MM.1S (cell line): Measurements from ENCODE around the gene CSKMT.
"Not testable (repeated sequence)": the region's sequence is repeated elsewhere in the genome, so short reads cannot be mapped to it uniquely, and the experiment has no call there.

ENCODE experiments used
- DNase-seq: peaks from one replicate; pipeline ENCODE4 v3.0.0-alpha.2; 2015
- H2AFZ ChIP-seq: fragments of 300-600 bp; sonication (generic); 2 replicates; pipeline ENCODE4 v1.6.0; 2016; ENCODE audit warnings: antibody characterized with exemption, low read length
- H3F3A ChIP-seq: fragments of 300-600 bp; sonication (generic); 2 replicates; pipeline ENCODE4 v1.6.1; 2016; ENCODE audit warnings: mild to moderate bottlenecking, antibody characterized with exemption, low read length, moderate library complexity, mixed read lengths; ENCODE audit not compliant: insufficient read depth
- H3K27ac ChIP-seq: fragments of 300-600 bp; sonication (generic); 2 replicates; pipeline ENCODE4 v1.5.1; 2016; ENCODE audit warnings: mild to moderate bottlenecking, low read length
- H3K27me3 ChIP-seq: fragments of 300-600 bp; sonication (generic); replicated peaks from 2 replicates; pipeline ENCODE4 v1.6.0; 2016; ENCODE audit warnings: low read length; ENCODE audit not compliant: insufficient read depth
- H3K36me3 ChIP-seq: fragments of 300-600 bp; sonication (generic); replicated peaks from 2 replicates; pipeline ENCODE4 v1.6.1; 2016; ENCODE audit warnings: mild to moderate bottlenecking, low read length, mixed read lengths; ENCODE audit not compliant: insufficient read depth
- H3K4me1 ChIP-seq: fragments of 300-600 bp; sonication (generic); 2 replicates; pipeline ENCODE4 v1.6.1; 2016; ENCODE audit warnings: low read length, mixed read lengths
- H3K4me2 ChIP-seq: fragments of 300-600 bp; sonication (generic); 2 replicates; pipeline ENCODE4 v1.6.0; 2016; ENCODE audit warnings: low read depth, low read length
- H3K4me3 ChIP-seq: fragments of 300-600 bp; sonication (generic); 2 replicates; pipeline ENCODE4 v1.5.1; 2016; ENCODE audit warnings: low read length, mixed read lengths
- H3K79me2 ChIP-seq: fragments of 300-600 bp; sonication (generic); 2 replicates; pipeline ENCODE4 v1.6.1; 2016; ENCODE audit warnings: mixed run types, low read length, mixed read lengths
- H3K9ac ChIP-seq: fragments of 300-600 bp; sonication (generic); 2 replicates; pipeline ENCODE4 v1.6.1; 2016; ENCODE audit warnings: low read length, mixed read lengths
- H3K9me2 ChIP-seq: fragments of 300-600 bp; sonication (generic); replicated peaks from 2 replicates; pipeline ENCODE4 v1.6.1; 2016; ENCODE audit warnings: mild to moderate bottlenecking, low read length, mixed read lengths; ENCODE audit not compliant: insufficient read depth
- H3K9me3 ChIP-seq: fragments of 300-600 bp; sonication (generic); replicated peaks from 2 replicates; pipeline ENCODE4 v1.6.1; 2016; ENCODE audit warnings: mild to moderate bottlenecking, low read length, mixed read lengths; ENCODE audit not compliant: insufficient read depth
- H4K20me1 ChIP-seq: fragments of 300-600 bp; sonication (generic); 2 replicates; pipeline ENCODE4 v1.6.1; 2016; ENCODE audit warnings: mild to moderate bottlenecking, low read length, moderate library complexity, mixed read lengths; ENCODE audit not compliant: insufficient read depth
- EZH2 ChIP-seq: fragments of 300-600 bp; sonication (generic); optimal IDR thresholded peaks from 2 replicates; pipeline ENCODE3; 2017; ENCODE audit warnings: low read depth, mild to moderate bottlenecking, antibody characterized with exemption, low read length, mixed read lengths
- EZH2phosphoT487 ChIP-seq: fragments of 300-600 bp; sonication (generic); IDR thresholded peaks from 2 replicates; pipeline ENCODE4 v1.6.1; 2018; ENCODE audit warnings: antibody characterized with exemption, low read length
- TF ChIP-seq, protein P1 (sequence below): fragments of 300-600 bp; sonication (generic); IDR thresholded peaks from 2 replicates; pipeline ENCODE4 v1.5.1; 2016; ENCODE audit warnings: antibody characterized with exemption, low read length, mixed read lengths

The CSKMT gene

DNA sequence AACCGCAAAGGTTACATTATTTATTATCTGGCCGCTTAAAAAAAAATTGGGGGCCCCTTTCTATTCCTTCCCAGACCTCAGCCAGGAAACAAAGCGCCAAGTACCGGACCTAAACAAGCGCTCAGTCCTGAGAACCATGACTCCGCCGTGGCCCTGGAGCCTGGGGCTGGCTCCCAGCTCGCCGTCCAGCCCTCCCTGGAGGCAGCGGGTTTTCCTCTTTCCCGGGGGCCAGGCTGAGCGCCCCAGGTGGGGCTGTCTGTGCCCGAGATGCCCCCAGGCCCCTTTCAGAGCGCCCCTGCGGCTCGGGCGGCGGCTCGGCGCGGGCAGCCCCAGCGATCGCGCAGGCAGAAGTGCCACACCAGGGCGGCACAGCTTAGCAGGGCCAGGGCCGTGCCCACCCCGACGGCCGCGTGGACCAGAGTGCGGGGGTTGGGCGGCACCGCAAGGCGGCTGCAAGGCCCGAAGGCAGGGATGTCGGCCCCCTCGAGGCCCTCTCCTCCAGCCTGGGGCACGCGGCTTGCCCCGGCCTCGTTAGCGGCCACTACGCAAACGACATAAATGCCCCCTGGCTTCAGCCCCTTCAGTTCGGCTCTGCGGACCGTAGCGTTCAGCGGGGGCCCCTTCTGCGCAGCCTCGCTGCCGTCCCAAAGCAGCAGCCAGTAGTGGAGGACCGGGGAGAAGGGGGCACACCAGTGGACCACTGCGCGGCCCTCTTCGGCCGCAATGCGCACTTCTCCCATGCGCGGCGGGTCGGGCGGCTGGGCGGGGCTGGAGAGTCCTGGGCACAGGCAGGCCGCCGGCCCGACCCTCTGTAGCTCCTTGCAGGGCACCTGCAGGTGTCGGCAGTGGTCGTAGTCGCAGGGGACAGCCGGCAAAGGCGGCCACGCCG, 22.6 kb downstream of the CSKMT start:
- no peaks in the 10 kb centered on the region for H3F3A ChIP-seq
- no peaks in the 10 kb centered on the region for H3K4me1 ChIP-seq
- no peak for DNase-seq
- no peaks in the 10 kb centered on the region for H4K20me1 ChIP-seq
- no peaks in the 10 kb centered on the region for H3K79me2 ChIP-seq
- H3K36me3 ChIP-seq: no peaks in the 10 kb centered on the region
- no peak overlapping the region for H3K4me2 ChIP-seq
- H3K27ac ChIP-seq: no peak overlapping the region
- H3K9ac ChIP-seq: no peak overlapping the region
- no peak overlapping the region for H3K4me3 ChIP-seq
- no peak overlapping the region for H2AFZ ChIP-seq
- no peaks in the 10 kb centered on the region for H3K9me2 ChIP-seq
- TF ChIP-seq, protein P1, sequence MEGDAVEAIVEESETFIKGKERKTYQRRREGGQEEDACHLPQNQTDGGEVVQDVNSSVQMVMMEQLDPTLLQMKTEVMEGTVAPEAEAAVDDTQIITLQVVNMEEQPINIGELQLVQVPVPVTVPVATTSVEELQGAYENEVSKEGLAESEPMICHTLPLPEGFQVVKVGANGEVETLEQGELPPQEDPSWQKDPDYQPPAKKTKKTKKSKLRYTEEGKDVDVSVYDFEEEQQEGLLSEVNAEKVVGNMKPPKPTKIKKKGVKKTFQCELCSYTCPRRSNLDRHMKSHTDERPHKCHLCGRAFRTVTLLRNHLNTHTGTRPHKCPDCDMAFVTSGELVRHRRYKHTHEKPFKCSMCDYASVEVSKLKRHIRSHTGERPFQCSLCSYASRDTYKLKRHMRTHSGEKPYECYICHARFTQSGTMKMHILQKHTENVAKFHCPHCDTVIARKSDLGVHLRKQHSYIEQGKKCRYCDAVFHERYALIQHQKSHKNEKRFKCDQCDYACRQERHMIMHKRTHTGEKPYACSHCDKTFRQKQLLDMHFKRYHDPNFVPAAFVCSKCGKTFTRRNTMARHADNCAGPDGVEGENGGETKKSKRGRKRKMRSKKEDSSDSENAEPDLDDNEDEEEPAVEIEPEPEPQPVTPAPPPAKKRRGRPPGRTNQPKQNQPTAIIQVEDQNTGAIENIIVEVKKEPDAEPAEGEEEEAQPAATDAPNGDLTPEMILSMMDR: no peak
- no peak for TF ChIP-seq EZH2phosphoT487
- TF ChIP-seq EZH2: no peak
- H3K9me3 ChIP-seq: no peaks in the 10 kb centered on the region
- H3K27me3 ChIP-seq: no peaks in the 10 kb centered on the region

DNA sequence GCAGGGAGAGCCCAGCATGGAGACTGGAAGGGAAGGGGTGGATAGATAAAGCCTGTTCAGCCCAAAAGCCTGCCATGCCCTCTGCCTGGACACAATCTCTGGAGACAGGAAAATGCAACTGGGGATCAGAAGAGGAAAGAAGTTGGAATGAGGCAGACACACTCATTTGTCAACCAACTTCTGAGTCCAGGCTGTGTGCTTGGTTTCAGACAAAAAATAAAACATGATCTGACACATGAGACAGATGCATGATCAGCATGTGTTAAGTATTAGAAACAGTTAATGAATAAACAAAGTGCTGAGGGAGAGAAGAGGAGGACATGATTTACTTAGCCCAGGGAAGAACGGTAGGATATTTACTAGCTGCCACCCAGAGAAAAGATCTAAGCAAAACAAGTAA, 23.4 kb downstream of the CSKMT start:
- Histone ChIP-seq H3K9me2 (no peaks in the 10 kb centered on the region), H2AFZ (no peak overlapping the region), H3K4me1 (no peaks in the 10 kb centered on the region), H3F3A (no peaks in the 10 kb centered on the region), H3K4me2 (no peak overlapping the region), H3K27me3 (no peaks in the 10 kb centered on the region), H3K79me2 (no peaks in the 10 kb centered on the region), H3K4me3 (no peak overlapping the region), H3K27ac (no peak overlapping the region), H3K9me3 (no peaks in the 10 kb centered on the region), H4K20me1 (no peaks in the 10 kb centered on the region), H3K9ac (no peak overlapping the region), H3K36me3 (no peaks in the 10 kb centered on the region)
- DNase-seq: no peak
- TF ChIP-seq EZH2: no peak

DNA sequence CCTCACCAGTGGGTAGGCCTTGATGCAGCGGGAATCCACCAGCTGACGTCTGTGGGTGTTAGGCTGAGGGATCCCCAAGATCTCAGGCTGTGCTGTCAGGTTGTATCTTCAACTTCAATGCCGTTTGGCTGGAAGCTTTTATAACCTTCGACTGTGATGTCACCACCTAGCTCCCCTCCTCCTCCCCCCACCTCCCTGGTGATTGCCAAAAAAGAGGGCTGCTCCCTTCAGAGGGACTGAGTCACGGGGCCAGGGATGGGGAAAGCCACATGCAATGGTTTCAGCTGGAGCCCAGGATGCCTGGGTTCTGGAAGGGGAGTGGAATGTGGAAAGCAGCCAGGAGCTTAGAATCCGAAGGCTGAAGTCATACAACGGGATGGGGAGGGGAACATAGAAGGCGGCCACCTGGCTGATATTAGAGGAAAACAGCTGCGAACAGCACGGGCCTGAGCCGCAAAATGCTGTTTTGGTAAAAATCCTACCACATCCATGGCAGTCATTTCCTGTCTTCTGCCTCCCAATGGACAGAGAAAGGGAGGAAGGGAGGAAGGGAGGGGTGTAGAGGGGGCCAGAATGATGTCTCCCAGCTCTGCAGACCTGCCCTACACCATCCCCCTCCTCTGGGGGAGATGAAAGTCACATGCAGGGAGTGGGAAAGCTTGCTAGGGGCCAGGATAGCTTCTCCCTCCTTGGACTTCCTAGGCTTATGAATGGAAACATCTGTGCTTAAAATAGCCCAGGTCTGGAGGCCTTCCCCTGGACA, 24.5 kb downstream of the CSKMT start, which contains the start of gene LRRN4CL:
TSS of gene LRRN4CL (minus strand) at position 110 of the 763 bp plus-strand sequence. CDS start 1,022 bp downstream, outside the sequence.
- no peaks in the 10 kb centered on the region for H3K9me3 ChIP-seq
- no peaks in the 10 kb centered on the region for H3K27me3 ChIP-seq
- no peak within 1 kb of the TSS for H3K27ac ChIP-seq
- no peak within 1 kb of the TSS for H3K9ac ChIP-seq
- no peaks in the 10 kb centered on the region for H3K9me2 ChIP-seq
- no peaks in the 10 kb centered on the region for H3K79me2 ChIP-seq
- H3K4me1 ChIP-seq: no peaks in the 10 kb centered on the region
- no peak within 1 kb of the TSS for H3K4me2 ChIP-seq
- TF ChIP-seq EZH2 (no peak), EZH2phosphoT487 (no peak)
- TF ChIP-seq, protein P1: no peak
- H3K36me3 ChIP-seq: no peaks in the 10 kb centered on the region
- no peak within 1 kb of the TSS for H3K4me3 ChIP-seq
- no peak for DNase-seq
- no peaks in the 10 kb centered on the region for H3F3A ChIP-seq
- no peaks in the 10 kb centered on the region for H4K20me1 ChIP-seq
- no peak within 1 kb of the TSS for H2AFZ ChIP-seq

DNA sequence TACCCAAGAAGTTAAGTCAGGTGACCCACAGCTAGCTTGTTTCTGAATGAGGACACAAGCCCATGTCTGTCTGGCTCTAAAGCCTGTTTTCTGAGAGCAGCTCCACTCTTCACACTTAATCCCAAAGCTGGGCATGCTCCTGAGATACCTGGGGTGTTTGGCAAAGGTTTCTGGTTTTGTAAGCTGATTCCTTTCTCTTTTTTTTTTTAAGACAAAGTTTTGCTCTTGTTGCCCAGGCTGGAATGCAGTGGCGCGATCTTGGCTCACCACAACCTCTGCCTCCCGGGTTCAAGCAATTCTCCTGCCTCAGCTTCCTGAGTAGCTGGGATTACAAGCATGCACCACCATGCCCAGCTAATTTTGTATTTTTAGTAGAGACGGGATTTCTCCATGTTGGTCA, 28.5 kb downstream of the CSKMT start:
- not testable (repeated sequence) for H3K4me3 ChIP-seq, H3K79me2 ChIP-seq, H2AFZ ChIP-seq, H3K27ac ChIP-seq, H4K20me1 ChIP-seq, DNase-seq, H3F3A ChIP-seq, H3K27me3 ChIP-seq, H3K9me3 ChIP-seq, H3K9ac ChIP-seq, H3K4me2 ChIP-seq, H3K4me1 ChIP-seq, H3K9me2 ChIP-seq, H3K36me3 ChIP-seq
